ENCODE measurements around the gene GRK5.

GRCh38 chr10:119491966-119492757 lies 284.8 kb downstream of the GRK5 start:
- TF ChIP-seq POLR2AphosphoS5 (IDR thresholded peaks at IDR 0.05; ENCODE audit: low read depth, low read length): no peak
- TF ChIP-seq POLR2A (IDR thresholded peaks at IDR 0.05; ENCODE audit: low read depth, low read length): no peak
- TF ChIP-seq TAF1 (IDR thresholded peaks at IDR 0.05; ENCODE audit: low read depth, low read length): no peak
